Sigmoid colon (tissue), 7 donors: ENCODE data around the gene SPAG4. TPM values are rescaled to one million over a fixed set of nuclear protein-coding genes. Genes with fewer than 3 reads are reported as not detected.

Experiments used
- DNase-seq: peaks from one replicate; pipeline ENCODE4 v3.0.0-alpha.2; 2019
- H3K27ac ChIP-seq, 4 donors: fragments of 200-600 bp; sonication (generic); one replicate each; pipeline ENCODE4 v1.5.1; 2016 to 2019; ENCODE audit warnings: mild to moderate bottlenecking in 1 of 4
- H3K27me3 ChIP-seq, 3 donors: fragments of 200-600 bp; sonication (generic); one replicate each; pipeline ENCODE4 v1.5.1; 2019; ENCODE audit warnings: mild to moderate bottlenecking in 1 of 3
- H3K36me3 ChIP-seq, 4 donors: fragments of 200-600 bp; sonication (generic); one replicate each; pipeline ENCODE4 v1.5.1; 2016 to 2019
- H3K4me1 ChIP-seq, 4 donors: fragments of 200-600 bp; sonication (generic); one replicate each; pipeline ENCODE4 v1.5.1; 2017 to 2019
- H3K4me3 ChIP-seq, 4 donors: fragments of 200-600 bp; sonication (generic); one replicate each; pipeline ENCODE4 v1.5.1; 2017 to 2019; ENCODE audit warnings: mild to moderate bottlenecking in 2 of 4, moderate library complexity in 1 of 4
- H3K9me3 ChIP-seq, 4 donors: fragments of 200-600 bp in 3 of 4; sonication (generic) in 3 of 4; one replicate each; pipeline versions ENCODE4 v1.5.1 to v1.6.1; 2013 to 2019
- EP300 ChIP-seq, 4 donors: sonication (generic); formaldehyde crosslinking; IDR thresholded peaks; one replicate each; pipeline ENCODE4 v1.6.1; 2017; ENCODE audit warnings: antibody characterized with exemption in 4 of 4
- POLR2A ChIP-seq, 2 donors: fragments of 450-650 bp; IDR thresholded peaks; one replicate each; pipeline ENCODE4 v1.6.1; 2016; ENCODE audit warnings: antibody characterized with exemption in 2 of 2, mild to moderate bottlenecking in 2 of 2, moderate library complexity in 2 of 2
- POLR2AphosphoS5 ChIP-seq, 4 donors: sonication (generic); formaldehyde crosslinking; IDR thresholded peaks; one replicate each; pipeline ENCODE4 v1.6.1; 2017; ENCODE audit warnings: antibody characterized with exemption in 4 of 4
- WGBS, 2 donors: extraction: QIAGEN DNeasy Blood & Tissue Kit; methylation state at CpG; one replicate each; pipeline ENCODE4 v1.1.7; 2013; 5-methylcytosine and 5-hydroxymethylcytosine counted together
- intact Hi-C: fragments of 100-400 bp; cut with DNase I; formaldehyde crosslinking; loops from one replicate; pipeline ENCODE4 v1.15.1; 2023
- polyA plus RNA-seq, 3 donors: library from polyadenylated mRNA; stranded (reverse); fragments of 200-250 nt; gene quantifications; one replicate each; pipeline ENCODE4 v1.2.3, GENCODE V29; 2013
- total RNA-seq, 4 donors: library from RNA; depleted of rRNA; stranded (reverse); fragments of >200 nt; gene quantifications; one replicate each; pipeline ENCODE4 v1.1.0, GENCODE V29; 2016
- TF ChIP-seq, protein P1 (sequence below), 4 experiments: fragments of 450-650 bp in 3 of 4; fragments of 200-600 bp in 1 of 4; IDR thresholded peaks; one replicate each; pipeline ENCODE4 v1.5.1; 2016 to 2019; ENCODE audit warnings: antibody characterized with exemption in 4 of 4, mild to moderate bottlenecking in 3 of 4, moderate library complexity in 2 of 4
- donor health status: healthy with polysubstance abuse.
- donor health status: Bipolar disorder and iron deficiency.
- donor health status: healthy.

SPAG4 gene
- total and polyA plus RNA-seq, 7 donors: 3.3 to 10.5 (median 4.1) TPM; not detected in 1

DNA sequence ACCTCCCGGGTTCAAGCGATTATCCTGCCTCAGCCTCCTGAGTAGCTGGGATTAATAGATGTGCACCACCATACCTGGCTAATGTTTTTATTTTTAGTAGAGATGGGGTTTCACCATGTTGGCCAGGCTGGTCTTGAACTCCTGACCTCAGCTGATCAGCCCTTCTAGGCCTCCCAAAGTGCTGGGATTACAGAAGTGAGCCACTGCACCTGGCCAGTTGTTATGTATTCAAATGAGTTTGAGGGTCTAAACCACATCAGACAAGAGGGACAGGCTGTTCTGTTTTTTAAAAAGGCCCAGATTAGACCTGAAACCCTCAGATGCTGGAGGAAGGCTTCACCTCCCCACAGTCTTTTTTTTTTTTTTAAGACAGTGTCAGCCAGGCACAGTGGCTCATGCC lies 4.1 kb upstream of the SPAG4 start:
- intact Hi-C loops: no loop called here
- Histone ChIP-seq H3K36me3 (no peaks in the 10 kb centered on the region), H3K27ac (no peak overlapping the region), H3K4me1 (peaks cover 0 to 8% (median 3%) of the 10 kb centered on the region in 4 donors), H3K27me3 (no peaks in the 10 kb centered on the region), H3K4me3 (no peak overlapping the region), H3K9me3 (no peaks in the 10 kb centered on the region)
- WGBS, 2 donors: 97% methylated on average over 2 of the region's 2 CpGs
- no peak for DNase-seq
- TF ChIP-seq EP300 (IDR thresholded peaks at IDR 0.05) (no peak), POLR2AphosphoS5 (IDR thresholded peaks at IDR 0.05) (no peak), POLR2A (IDR thresholded peaks at IDR 0.05) (no peak)
- TF ChIP-seq, protein P1, sequence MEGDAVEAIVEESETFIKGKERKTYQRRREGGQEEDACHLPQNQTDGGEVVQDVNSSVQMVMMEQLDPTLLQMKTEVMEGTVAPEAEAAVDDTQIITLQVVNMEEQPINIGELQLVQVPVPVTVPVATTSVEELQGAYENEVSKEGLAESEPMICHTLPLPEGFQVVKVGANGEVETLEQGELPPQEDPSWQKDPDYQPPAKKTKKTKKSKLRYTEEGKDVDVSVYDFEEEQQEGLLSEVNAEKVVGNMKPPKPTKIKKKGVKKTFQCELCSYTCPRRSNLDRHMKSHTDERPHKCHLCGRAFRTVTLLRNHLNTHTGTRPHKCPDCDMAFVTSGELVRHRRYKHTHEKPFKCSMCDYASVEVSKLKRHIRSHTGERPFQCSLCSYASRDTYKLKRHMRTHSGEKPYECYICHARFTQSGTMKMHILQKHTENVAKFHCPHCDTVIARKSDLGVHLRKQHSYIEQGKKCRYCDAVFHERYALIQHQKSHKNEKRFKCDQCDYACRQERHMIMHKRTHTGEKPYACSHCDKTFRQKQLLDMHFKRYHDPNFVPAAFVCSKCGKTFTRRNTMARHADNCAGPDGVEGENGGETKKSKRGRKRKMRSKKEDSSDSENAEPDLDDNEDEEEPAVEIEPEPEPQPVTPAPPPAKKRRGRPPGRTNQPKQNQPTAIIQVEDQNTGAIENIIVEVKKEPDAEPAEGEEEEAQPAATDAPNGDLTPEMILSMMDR (IDR thresholded peaks at IDR 0.05): no peak

DNA sequence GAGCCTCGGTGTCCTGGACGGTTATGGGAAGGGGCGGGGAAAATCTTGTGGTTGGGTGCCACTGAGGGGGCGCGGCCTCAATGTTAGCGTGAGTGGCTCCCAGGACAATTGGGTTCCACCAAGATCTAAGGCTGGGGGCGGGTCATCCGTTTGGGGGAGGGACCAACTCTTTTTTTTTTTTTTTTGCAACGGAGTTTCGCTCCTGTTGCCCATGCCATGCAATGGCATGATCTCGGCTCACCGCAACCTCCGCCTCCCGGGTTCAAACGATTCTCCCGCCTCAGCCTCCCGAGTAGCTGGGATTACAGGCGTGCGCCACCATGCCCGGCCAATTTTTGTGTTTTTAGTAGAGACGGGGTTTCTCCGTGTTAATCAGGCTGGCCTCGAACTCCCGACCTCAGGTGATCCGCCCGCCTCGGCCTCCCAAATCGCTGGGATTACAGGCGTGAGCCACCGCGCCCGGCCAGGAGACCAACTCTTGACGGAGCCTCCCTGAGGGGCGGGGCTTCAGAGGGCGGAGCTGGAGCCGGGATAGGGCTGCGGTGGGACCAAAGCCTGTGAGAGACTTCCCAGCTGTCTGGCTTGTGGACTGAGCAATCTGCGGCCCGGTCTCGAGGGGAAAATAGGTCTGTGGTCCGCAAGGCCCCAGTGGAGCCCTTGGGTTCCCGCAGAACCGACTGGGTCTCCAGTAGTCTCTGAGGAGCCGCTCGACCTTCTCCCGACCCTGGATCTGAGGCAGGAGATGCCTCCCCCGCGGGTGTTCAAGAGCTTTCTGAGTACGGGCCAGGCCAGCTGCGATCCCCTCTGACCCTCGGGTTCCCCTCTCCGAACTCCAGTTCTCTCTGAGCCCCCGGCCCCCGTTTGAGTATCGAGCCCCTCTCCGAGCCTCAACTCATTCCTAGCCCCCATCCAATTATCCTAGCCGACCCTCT lies 1.1 kb downstream of the SPAG4 start:
- Histone ChIP-seq H3K27ac (peak overlapping the region; percentile 85 to 99 (median 92)), H3K4me1 (peaks cover 0 to 43% (median 33%) of the 10 kb centered on the region in 4 donors), H3K27me3 (no peaks in the 10 kb centered on the region), H3K4me3 (peak overlapping the region; percentile 23 to 58 (median 51)), H3K36me3 (peaks cover 0 to 4% (median 0%) of the 10 kb centered on the region in 4 donors), H3K9me3 (no peaks in the 10 kb centered on the region)
- intact Hi-C loops: loop anchor here (1.0 to 5.0 kb wide), 4 partner anchors 48 to 126 kb away; partner anchors contain the start of genes CPNE1, ERGIC3, NFS1 and RBM12
- TF ChIP-seq, protein P1 (IDR thresholded peaks at IDR 0.05): no peak
- TF ChIP-seq POLR2A (IDR thresholded peaks at IDR 0.05) (peak; percentile 30 to 35), POLR2AphosphoS5 (IDR thresholded peaks at IDR 0.05) (peak; percentile 24 to 84 (median 64))
- DNase-seq: peak; percentile 95
- 1 to 4% methylated on average over 57 of the region's 57 CpGs for WGBS, 2 donors

DNA sequence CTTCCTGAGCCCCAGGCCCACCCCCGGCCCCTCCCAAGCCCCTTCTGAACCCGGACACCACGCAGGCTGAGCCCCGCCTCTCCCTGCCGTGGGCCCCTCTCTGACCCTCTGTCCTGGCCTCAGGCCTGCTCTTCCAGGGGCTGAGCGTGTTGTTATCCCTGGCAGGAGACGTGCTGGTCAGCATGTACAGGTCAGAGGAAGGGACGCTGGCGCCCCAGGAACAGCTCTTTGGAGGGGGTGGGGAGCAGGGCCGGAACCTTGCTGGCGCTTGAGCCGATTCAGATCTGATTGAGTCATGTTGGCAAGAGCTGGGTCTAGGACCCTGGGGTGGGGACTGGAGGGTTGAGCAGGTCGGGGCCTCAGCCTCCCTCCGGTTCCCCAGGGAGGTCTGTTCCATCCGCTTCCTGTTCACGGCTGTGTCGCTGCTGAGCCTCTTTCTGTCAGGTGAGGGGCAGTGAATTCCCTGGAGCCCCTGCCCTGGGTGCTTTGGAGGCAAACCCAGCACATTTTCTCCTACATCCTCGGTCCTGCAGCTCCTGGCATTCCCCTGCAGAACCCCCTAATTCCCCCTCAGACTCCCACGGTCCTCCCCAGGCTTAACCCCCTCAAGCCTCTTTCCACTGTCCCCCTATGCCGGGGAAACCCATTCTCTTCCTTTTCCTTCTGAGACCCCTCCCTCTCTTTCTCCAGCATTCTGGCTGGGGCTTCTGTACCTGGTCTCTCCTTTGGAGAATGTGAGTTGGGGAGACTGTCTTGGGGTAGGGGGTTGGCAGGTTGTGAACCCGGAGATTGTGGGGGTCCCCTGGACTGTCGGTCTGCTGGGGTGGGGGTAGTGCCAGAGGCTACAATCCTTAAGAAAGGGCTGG lies 2.0 kb downstream of the SPAG4 start:
- TF ChIP-seq, protein P1 (IDR thresholded peaks at IDR 0.05): peak in 2 of 4 experiments; percentile 15 to 29
- peak in 2 of 4 donors; percentile 14 to 31 for TF ChIP-seq POLR2AphosphoS5 (IDR thresholded peaks at IDR 0.05)
- TF ChIP-seq POLR2A (IDR thresholded peaks at IDR 0.05): no peak
- 6 to 10% methylated on average over 22 of the region's 22 CpGs for whole genome bisulfite sequencing, 2 donors
- no peaks in the 10 kb centered on the region for H3K27me3 ChIP-seq
- H3K27ac ChIP-seq: peak overlapping the region; percentile 85 to 99 (median 92)
- no peaks in the 10 kb centered on the region for H3K9me3 ChIP-seq
- intact Hi-C loops: loop anchor here (1.0 to 5.0 kb wide), 5 partner anchors 47 to 155 kb away; partner anchors contain the start of genes CPNE1, ERGIC3, NFS1 and PHF20
- H3K36me3 ChIP-seq: peaks cover 0 to 11% (median 0%) of the 10 kb centered on the region in 4 donors
- peak; percentile 84 for DNase-seq
- H3K4me3 ChIP-seq: peak overlapping the region; percentile 34 to 58 (median 51)
- H3K4me1 ChIP-seq: peaks cover 0 to 43% (median 33%) of the 10 kb centered on the region in 4 donors

DNA sequence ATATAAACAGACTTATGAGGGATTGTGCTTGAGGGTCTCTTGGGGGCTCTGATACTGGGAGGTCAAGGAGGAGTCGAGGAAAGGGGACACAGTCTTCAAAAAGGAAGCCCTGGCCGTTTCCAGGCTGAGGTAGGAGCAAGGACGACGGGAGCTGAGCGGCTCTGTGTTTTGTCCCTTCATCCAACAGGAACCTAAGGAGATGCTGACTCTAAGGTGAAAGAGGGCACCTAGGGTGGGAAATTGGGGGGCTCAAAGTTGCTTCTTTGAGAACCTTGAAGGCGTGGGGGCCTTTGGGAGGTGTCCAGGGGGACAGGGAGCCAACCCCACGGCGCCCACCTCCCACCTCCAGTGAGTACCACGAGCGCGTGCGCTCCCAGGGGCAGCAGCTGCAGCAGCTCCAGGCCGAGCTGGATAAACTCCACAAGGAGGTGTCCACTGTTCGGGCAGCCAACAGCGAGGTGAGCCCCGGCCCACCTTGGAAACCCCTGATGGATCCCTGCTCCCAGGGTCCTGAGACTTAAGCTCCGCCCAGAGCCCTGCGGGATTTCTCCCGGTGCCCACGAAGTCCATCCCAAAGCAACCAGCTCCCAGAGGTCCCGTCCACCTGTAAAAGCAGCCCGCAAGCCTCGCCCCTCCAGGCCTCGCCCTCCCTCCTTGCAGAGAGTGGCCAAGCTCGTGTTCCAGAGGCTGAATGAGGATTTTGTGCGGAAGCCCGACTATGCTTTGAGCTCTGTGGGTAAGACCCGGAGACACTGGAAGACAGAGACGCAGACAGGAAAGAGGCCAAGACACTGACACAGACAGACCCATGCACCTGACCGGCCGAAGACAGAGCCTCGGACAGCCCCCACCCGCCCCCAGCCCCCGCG lies 2.9 kb downstream of the SPAG4 start:
- H3K4me3 ChIP-seq: peak overlapping the region; percentile 34 to 56 (median 43)
- H3K27ac ChIP-seq: peak overlapping the region; percentile 53 to 99 (median 88)
- H3K4me1 ChIP-seq: peaks cover 0 to 43% (median 33%) of the 10 kb centered on the region in 4 donors
- H3K9me3 ChIP-seq: no peaks in the 10 kb centered on the region
- TF ChIP-seq POLR2A (IDR thresholded peaks at IDR 0.05): no peak
- no peak for TF ChIP-seq EP300 (IDR thresholded peaks at IDR 0.05)
- no peaks in the 10 kb centered on the region for H3K27me3 ChIP-seq
- WGBS, 2 donors: 5 to 9% methylated on average over 35 of the region's 35 CpGs
- intact Hi-C loops: loop anchor here (2.0 to 5.0 kb wide), 3 partner anchors 76 to 154 kb away; partner anchors contain the start of genes ERGIC3, NFS1, PHF20 and ROMO1
- H3K36me3 ChIP-seq: peaks cover 0 to 11% (median 0%) of the 10 kb centered on the region in 4 donors
- peak; percentile 72 for DNase-seq
